Measurements from ENCODE around the gene ARHGAP23.
"Not testable (repeated sequence)": the region's sequence is repeated elsewhere in the genome, so short reads cannot be mapped to it uniquely, and the experiment has no call there.

- TF ChIP-seq POLR2A (IDR thresholded peaks at IDR 0.05); CTCF (IDR thresholded peaks at IDR 0.05 in 8 of 11, conservative IDR thresholded peaks at IDR 0.05 in 3 of 11): not testable (repeated sequence)
These were observed 57.5 kb downstream of the ARHGAP23 start for GRCh38 chr17:38485681-38486298.
